Hepatocyte (in vitro differentiated cells): Measurements from ENCODE around the gene HS3ST4. TPM values are rescaled to one million over a fixed set of nuclear protein-coding genes. Genes with fewer than 3 reads are reported as not detected.
A peak's percentile ranks its signal among the peaks of the same experiment; 100 is the strongest.

Source experiments
- DNase-seq: peaks from one replicate; pipeline ENCODE4 v3.0.0-alpha.2; 2016; ENCODE audit warnings: low spot score
- H2AFZ ChIP-seq: fragments of 200-600 bp; sonication (generic); 2 replicates; pipeline ENCODE4 v1.6.0; 2016; ENCODE audit warnings: antibody characterized with exemption, mild to moderate bottlenecking
- H3K27ac ChIP-seq: fragments of 200-600 bp; sonication (generic); 2 replicates; pipeline ENCODE4 v1.5.1; 2016; ENCODE audit warnings: mild to moderate bottlenecking
- H3K27me3 ChIP-seq: fragments of 200-600 bp; sonication (generic); 2 replicates; pipeline ENCODE4 v1.6.1; 2016
- H3K36me3 ChIP-seq: fragments of 200-600 bp; sonication (generic); replicated peaks from 2 replicates; pipeline ENCODE4 v1.5.1; 2016; ENCODE audit warnings: low read depth; ENCODE audit not compliant: insufficient read depth
- H3K4me1 ChIP-seq: fragments of 200-600 bp; sonication (generic); 2 replicates; pipeline ENCODE4 v1.5.1; 2016; ENCODE audit warnings: mild to moderate bottlenecking, moderate library complexity; ENCODE audit not compliant: insufficient read depth
- H3K4me2 ChIP-seq: fragments of 200-600 bp; sonication (generic); 2 replicates; pipeline ENCODE4 v1.6.0; 2016
- H3K4me3 ChIP-seq: fragments of 200-600 bp; sonication (generic); 2 replicates; pipeline ENCODE4 v1.5.1; 2016; ENCODE audit warnings: mild to moderate bottlenecking
- H3K79me2 ChIP-seq: fragments of 200-600 bp; sonication (generic); 2 replicates; pipeline ENCODE4 v1.6.0; 2017; ENCODE audit warnings: mild to moderate bottlenecking
- H3K9me2 ChIP-seq: fragments of 200-600 bp; sonication (generic); replicated peaks from 2 replicates; pipeline ENCODE4 v1.6.0; 2017; ENCODE audit warnings: mild to moderate bottlenecking; ENCODE audit not compliant: insufficient read depth
- H3K9me3 ChIP-seq: fragments of 200-600 bp; sonication (generic); 2 replicates; pipeline ENCODE4 v1.5.1; 2016; ENCODE audit warnings: low read depth, mild to moderate bottlenecking
- H4K20me1 ChIP-seq: fragments of 200-600 bp; sonication (generic); 2 replicates; pipeline ENCODE4 v1.6.0; 2016; ENCODE audit warnings: mild to moderate bottlenecking; ENCODE audit not compliant: insufficient read depth, poor library complexity, severe bottlenecking
- CTCF ChIP-seq: fragments of 200-600 bp; sonication (generic); IDR thresholded peaks from 2 replicates; pipeline ENCODE4 v1.5.1; 2016; ENCODE audit warnings: antibody characterized with exemption, mild to moderate bottlenecking; ENCODE audit not compliant: poor library complexity
- EZH2 ChIP-seq: fragments of 200-600 bp; sonication (generic); IDR thresholded peaks from 2 replicates; pipeline ENCODE4 v1.6.1; 2016; ENCODE audit warnings: antibody characterized with exemption, mild to moderate bottlenecking, borderline replicate concordance
- EZH2phosphoT487 ChIP-seq: fragments of 200-600 bp; sonication (generic); IDR thresholded peaks from one replicate; pipeline ENCODE4 v1.6.1; 2018; ENCODE audit warnings: antibody characterized with exemption, mild to moderate bottlenecking, low read depth, moderate library complexity; ENCODE audit not compliant: unreplicated experiment, severe bottlenecking
- WGBS: methylation state at CpG from one replicate; pipeline ENCODE4 v1.1.6; 2016; ENCODE audit warnings: low lambda C conversion rate; ENCODE audit errors: missing lambda C conversion rate; 5-methylcytosine and 5-hydroxymethylcytosine counted together
- polyA plus RNA-seq: library from polyadenylated mRNA; unstranded; fragments of >200 nt; fragmentation: Nextera tagmentation; extraction: Ambion mirVana; gene quantifications from 2 replicates; pipeline ENCODE4 v1.2.1, GENCODE V29; 2016
- total RNA-seq: library from RNA; depleted of rRNA; stranded (reverse); fragments of >200 nt; gene quantifications from 2 replicates; pipeline ENCODE4 v1.2.3, GENCODE V29; 2014

HS3ST4 gene
- total and polyA plus RNA-seq, 2 experiments from 2014 or later: 2.0 to 3.1 TPM

- no peaks in the 10 kb centered on the region for H3K27me3 ChIP-seq
- H3K9me2 ChIP-seq: no peaks in the 10 kb centered on the region
- H2AFZ ChIP-seq: no peak overlapping the region
- H3K79me2 ChIP-seq: no peaks in the 10 kb centered on the region
- no peak for TF ChIP-seq CTCF
- no peak for TF ChIP-seq EZH2phosphoT487
- TF ChIP-seq EZH2: no peak
- H3K4me1 ChIP-seq: no peaks in the 10 kb centered on the region
- H4K20me1 ChIP-seq: no peaks in the 10 kb centered on the region
- peak; percentile 15 for DNase-seq
- H3K27ac ChIP-seq: no peak overlapping the region
- H3K9me3 ChIP-seq: no peaks in the 10 kb centered on the region
- no peak overlapping the region for H3K4me3 ChIP-seq
- WGBS: 36% methylated on average over 2 of the region's 2 CpGs
- no peaks in the 10 kb centered on the region for H3K36me3 ChIP-seq
- H3K4me2 ChIP-seq: no peak overlapping the region
These were observed 230.7 kb downstream of the HS3ST4 start for GRCh38 chr16:25922438-25922837.

GRCh38 chr16:25925421-25925820 lies 233.7 kb downstream of the HS3ST4 start:
- Histone ChIP-seq H3K36me3 (no peaks in the 10 kb centered on the region), H3K4me3 (no peak overlapping the region), H4K20me1 (no peaks in the 10 kb centered on the region), H3K4me1 (no peaks in the 10 kb centered on the region), H2AFZ (no peak overlapping the region), H3K9me2 (no peaks in the 10 kb centered on the region), H3K79me2 (no peaks in the 10 kb centered on the region), H3K27me3 (no peaks in the 10 kb centered on the region), H3K4me2 (no peak overlapping the region), H3K27ac (no peak overlapping the region), H3K9me3 (no peaks in the 10 kb centered on the region)
- 23% methylated on average over 8 of the region's 8 CpGs for WGBS
- TF ChIP-seq EZH2phosphoT487 (no peak), CTCF (no peak), EZH2 (no peak)
- DNase-seq: no peak

GRCh38 chr16:25931473-25932035 lies 239.8 kb downstream of the HS3ST4 start:
- WGBS: 86% methylated on average over 4 of the region's 4 CpGs
- no peak overlapping the region for H2AFZ ChIP-seq
- no peaks in the 10 kb centered on the region for H3K27me3 ChIP-seq
- H3K4me1 ChIP-seq: no peaks in the 10 kb centered on the region
- no peaks in the 10 kb centered on the region for H3K36me3 ChIP-seq
- H3K27ac ChIP-seq: no peak overlapping the region
- H4K20me1 ChIP-seq: no peaks in the 10 kb centered on the region
- no peak for DNase-seq
- H3K9me2 ChIP-seq: no peaks in the 10 kb centered on the region
- H3K9me3 ChIP-seq: no peaks in the 10 kb centered on the region
- no peaks in the 10 kb centered on the region for H3K79me2 ChIP-seq
- no peak for TF ChIP-seq EZH2phosphoT487
- TF ChIP-seq CTCF: no peak
- H3K4me3 ChIP-seq: no peak overlapping the region
- H3K4me2 ChIP-seq: no peak overlapping the region
